CD4-positive, alpha-beta T cell treated with Interferon alpha-2 for 1 hour (primary cell): ENCODE results near the gene ELMO1.

Experiments
- DNase-seq, 2 donors: peaks; one replicate each; pipeline ENCODE4 v3.0.0-alpha.2; 2020 to 2022

Gene ELMO1

GRCh38 chr7:37290731-37291130 lies 157.9 kb downstream of the ELMO1 start:
- DNase-seq, result no peak

GRCh38 chr7:37289781-37290180 lies 158.9 kb downstream of the ELMO1 start:
- no peak for DNase-seq

DNA sequence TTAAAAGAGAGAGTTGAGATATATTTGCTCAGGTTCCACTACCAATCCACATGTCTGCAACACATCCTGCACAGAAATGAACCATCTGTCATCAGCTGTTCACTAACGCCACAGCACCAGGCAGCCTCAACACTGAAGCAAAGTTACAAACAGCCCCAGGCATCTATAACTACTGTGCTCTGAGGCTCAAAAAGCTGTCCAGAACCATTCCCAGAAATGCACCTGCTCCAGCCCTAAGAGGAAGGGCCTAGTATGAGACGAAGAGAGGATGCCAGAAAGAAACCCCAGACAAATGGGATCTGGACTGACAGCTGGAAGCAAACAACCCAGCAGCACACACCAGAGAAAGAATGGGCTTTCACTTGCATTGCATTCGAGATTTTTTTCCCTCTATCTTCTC lies 159.3 kb downstream of the ELMO1 start:
- no peak for DNase-seq

GRCh38 chr7:37287131-37287855 lies 161.4 kb downstream of the ELMO1 start:
- no peak for DNase-seq

GRCh38 chr7:37286454-37286832 lies 162.2 kb downstream of the ELMO1 start:
- no peak for DNase-seq

- peak in 1 of 2 donors; percentile 11 for DNase-seq
Measured at GRCh38 chr7:37285706-37286453, 162.8 kb downstream of the ELMO1 start.

- DNase-seq, result peak; percentile 11 to 54
Measured at GRCh38 chr7:37284805-37285231, 163.8 kb downstream of the ELMO1 start.

DNA sequence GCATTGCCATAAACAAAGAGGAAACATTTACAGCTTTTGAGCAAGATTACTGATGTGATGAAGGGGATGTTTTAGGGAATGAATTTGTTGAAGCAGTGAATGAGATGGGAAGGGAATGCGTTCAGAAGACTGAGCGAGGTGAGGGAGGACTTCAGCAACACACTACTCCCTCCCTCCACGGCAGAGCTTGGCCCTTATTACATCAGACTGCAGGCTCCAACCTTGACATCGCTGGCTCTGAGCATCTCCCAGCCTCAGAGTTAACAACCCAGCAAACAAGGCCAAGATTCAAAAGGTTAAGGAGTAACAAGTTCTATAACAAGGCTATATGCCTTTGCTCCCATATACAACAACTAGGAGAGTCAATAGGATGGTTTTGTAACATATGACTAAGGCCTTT lies 164.4 kb downstream of the ELMO1 start:
- DNase-seq, result no peak

- no peak for DNase-seq
Measured at GRCh38 chr7:37283716-37284115, 164.9 kb downstream of the ELMO1 start.

GRCh38 chr7:37282927-37283326 lies 165.7 kb downstream of the ELMO1 start:
- no peak for DNase-seq

DNA sequence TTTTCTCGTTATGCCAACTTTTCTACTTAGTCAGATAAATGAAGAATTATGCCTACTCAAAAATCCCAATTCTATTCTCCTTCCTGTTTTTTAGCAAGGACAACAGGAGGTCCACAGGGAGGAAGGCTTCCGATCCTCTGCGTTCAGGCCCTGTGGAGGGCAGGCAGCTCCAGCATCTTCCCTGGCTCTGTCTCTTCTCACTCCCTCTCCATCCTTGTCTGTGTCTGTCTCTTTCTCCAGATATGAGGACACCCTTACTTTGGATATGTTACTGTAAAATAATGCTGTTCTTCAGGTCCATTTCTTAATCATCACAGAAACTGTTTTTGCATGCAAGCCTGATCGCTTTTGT lies 166.6 kb downstream of the ELMO1 start:
- DNase-seq, result no peak

DNA sequence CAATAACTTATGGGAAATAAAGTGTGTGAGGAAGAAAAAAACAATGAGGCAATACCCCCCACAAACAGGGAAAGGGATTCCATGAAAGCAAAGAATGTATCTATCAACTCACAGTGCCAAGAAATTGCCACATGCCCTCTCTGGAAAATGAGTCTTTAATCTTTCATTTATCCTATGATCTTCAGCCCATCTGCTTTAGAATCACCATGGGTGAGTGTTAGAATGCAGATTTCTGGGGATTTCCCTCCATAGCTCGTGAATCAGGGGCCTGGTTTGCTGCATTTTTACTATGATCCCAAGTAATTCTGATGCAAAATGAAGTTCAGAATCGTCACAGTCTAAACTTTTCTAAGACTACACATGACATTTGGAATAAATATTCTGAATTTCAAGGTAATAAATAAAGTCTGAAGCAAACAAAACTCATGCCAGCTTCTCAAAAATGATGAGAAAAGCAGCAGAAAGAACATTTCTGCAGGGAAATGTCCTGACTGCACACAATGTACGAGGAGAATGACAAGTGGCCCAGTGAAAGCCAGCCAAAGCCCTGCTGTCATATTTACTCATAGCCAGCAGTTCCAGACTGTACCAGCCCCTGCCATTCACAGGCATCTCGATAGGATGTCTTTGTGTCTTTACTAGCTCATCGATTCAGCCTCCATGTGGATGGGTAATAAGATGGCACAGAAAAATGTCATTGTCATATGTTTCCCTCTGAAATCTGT lies 167.1 kb downstream of the ELMO1 start:
- DNase-seq, result no peak

DNA sequence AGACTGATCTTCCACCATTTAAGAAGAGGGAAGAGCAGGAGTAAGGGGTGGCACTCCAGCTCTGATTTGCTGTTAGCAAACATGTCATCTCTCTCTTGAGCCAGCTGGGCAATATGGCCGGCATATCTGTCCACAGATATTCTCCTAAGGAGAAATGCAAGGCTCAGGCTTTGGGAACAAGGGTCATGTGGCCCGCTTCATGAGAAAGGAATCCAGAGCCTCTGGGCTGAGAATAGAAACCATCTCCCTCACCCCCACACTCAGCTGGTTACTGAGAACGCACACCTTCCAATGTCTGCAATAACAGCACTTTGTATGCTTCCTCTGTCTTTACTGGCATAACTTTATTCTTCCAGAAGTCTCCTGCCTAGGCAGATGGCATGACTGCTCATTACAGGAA lies 171.2 kb downstream of the ELMO1 start:
- DNase-seq, result no peak

DNA sequence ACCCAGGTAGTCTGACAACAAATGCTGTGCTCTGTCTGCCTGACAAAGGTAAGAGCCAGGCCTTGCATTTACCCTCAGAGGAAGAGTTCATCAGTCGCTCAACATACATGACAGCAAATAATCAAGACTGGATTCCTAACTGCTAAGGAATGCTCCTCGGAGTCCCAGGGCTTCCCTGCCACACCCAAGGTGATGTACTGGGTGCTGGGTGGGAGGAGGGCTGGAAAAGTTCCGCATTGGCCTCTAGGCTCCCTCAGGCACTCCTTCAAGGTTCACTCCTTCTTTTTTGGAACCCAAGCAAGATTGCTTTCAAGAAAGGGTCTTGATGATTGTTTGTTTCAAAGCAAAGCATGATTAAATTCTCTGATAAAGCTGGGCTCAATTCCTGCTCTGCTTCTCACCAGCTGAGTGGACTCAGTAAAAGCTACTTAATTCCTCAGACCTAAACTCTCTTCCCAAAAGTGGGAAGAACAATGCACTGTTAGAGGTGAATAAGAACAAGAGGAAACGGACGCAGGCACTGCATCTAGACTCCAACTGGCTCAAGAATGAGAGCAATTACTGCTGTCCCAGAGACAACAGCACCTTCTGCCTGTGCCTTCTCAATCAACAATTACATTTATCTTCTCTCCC lies 173.5 kb downstream of the ELMO1 start:
- no peak for DNase-seq

- no peak for DNase-seq
Measured at GRCh38 chr7:37273891-37274290, 174.8 kb downstream of the ELMO1 start.

DNA sequence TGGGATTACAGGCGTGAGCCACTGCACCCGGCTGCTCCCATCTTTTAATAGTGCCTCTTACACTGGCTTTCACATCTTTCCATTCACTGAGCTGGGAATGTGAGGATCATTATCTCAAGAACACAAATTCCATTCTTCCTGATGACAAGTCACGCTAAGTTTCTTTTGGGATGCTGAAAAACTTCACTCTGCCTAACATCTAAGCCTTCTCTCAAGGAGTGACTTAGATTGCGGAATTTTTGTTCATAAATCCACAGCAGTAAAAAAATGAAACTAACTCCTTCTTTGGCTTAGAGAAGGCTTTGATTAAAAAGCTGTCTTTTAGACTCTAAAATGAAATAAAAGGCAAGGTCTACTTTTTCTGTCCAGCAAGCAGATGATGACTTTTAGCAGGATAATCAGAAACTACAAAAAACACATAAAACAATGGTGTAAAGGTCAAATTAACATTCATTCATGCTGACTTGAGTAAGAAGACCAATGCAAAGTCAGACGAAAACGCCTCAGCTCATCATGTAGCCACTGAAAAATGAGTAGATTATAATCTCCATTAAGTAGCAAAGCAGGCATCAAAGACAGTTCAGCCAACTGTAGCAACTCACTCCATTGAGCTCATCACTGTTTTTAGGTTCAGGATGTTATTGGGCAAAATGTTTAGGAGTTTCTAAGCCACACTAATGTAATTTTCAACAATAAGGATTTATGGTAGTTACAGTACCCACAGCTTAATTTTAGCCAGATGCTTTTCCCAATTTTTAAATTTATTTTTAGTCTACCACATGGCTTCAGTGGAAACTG lies 178.8 kb downstream of the ELMO1 start:
- DNase-seq, result no peak

DNA sequence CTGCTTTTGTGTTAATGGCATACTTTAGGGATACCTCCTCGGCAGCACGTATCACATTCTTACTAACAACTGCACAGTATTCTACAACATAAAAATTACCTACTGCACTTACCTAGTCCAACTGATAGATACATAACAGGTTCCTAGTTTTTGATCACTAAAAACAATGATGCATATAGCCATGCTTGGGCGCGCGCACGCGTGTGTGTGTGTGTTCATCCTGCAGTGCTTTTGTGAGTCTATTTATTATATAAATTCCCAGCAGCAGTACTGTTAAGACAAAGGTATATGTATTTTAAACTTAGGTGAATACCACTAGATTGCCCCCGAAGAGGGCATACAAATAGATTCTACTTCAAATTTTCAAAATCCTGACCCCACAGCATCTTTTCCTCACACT lies 181.4 kb downstream of the ELMO1 start:
- DNase-seq, result no peak

GRCh38 chr7:37265876-37266275 lies 182.8 kb downstream of the ELMO1 start:
- DNase-seq, result no peak

DNA sequence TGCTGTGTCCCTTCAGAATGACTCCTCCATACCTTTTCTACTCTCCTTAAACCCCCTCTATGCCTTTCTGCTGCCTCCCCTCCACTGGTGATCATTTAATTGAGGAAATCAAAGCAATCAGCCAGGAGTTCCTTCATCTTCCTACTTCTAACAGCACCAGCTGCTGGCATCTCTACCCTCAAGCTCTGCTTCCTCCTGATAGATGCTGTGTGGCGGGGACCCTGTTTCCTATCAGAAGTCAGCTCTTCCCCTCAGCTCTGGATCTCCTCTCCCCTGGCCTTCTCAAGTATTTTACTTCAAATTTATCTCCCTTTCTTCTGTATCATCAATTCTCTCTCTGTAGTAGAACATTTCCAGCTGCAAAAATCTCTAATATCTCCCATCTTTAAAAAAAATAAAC lies 183.7 kb downstream of the ELMO1 start:
- no peak for DNase-seq

DNA sequence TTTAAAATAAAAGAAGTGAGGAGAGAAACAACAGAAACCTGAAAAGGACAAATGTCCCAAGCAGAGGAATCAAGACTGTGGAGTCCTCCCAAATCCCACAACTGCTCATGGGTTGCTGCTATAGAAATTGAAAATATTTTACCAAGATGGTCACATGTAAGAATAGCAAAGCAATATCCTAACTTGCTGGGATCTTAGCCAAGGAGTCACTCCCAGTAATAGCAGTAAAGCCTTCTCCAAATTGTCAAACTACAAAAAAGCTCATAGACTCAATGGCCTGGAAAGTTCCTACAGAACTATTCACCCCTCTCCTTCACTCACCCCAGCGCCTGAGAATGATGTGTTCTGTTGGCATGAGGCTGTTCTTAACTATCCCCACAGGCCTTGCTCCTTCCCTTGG lies 186.5 kb downstream of the ELMO1 start:
- no peak for DNase-seq

GRCh38 chr7:37259319-37259821 lies 189.3 kb downstream of the ELMO1 start:
- no peak for DNase-seq

DNA sequence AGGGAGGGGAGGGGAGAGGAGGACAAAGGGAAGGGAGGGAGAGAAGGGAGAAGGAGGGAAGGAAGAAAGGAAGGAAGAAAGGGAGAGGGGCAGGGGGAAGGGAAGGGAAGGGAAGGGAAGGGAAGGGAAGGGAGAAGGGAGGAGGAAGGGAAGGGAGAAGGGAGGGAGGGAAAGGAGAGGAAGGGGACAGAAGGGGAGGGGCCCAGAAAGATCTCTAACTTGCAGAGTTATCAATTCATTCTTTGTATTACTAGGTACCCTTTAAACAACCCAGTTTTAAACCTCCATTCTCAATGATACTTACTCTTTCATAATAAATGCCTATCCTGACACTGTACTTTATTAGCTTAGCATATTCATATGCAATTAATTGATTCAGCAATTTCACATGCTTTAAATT lies 192.0 kb downstream of the ELMO1 start:
- no peak for DNase-seq
